ENCODE measurements around the gene ENOX1.

The ENOX1 gene

GRCh38 chr13:43686557-43686956 lies 100.2 kb downstream of the ENOX1 start:
- no peak overlapping the region for H3K4me3 ChIP-seq (replicated peaks; ENCODE audit: low read depth, low read length)
- peak; percentile 90 for DNase-seq (ENCODE audit: low read depth)
- TF ChIP-seq, protein P1, sequence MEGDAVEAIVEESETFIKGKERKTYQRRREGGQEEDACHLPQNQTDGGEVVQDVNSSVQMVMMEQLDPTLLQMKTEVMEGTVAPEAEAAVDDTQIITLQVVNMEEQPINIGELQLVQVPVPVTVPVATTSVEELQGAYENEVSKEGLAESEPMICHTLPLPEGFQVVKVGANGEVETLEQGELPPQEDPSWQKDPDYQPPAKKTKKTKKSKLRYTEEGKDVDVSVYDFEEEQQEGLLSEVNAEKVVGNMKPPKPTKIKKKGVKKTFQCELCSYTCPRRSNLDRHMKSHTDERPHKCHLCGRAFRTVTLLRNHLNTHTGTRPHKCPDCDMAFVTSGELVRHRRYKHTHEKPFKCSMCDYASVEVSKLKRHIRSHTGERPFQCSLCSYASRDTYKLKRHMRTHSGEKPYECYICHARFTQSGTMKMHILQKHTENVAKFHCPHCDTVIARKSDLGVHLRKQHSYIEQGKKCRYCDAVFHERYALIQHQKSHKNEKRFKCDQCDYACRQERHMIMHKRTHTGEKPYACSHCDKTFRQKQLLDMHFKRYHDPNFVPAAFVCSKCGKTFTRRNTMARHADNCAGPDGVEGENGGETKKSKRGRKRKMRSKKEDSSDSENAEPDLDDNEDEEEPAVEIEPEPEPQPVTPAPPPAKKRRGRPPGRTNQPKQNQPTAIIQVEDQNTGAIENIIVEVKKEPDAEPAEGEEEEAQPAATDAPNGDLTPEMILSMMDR (IDR thresholded peaks at IDR 0.05; ENCODE audit: low read length, missing control alignments) = no peak

- TF ChIP-seq, protein P1 (IDR thresholded peaks at IDR 0.05; ENCODE audit: low read length, missing control alignments) = no peak
- H3K4me3 ChIP-seq (replicated peaks; ENCODE audit: low read depth, low read length) = no peak overlapping the region
- no peak for DNase-seq (ENCODE audit: low read depth)
Observed at GRCh38 chr13:43684963-43685725, 101.6 kb downstream of the ENOX1 start.

GRCh38 chr13:43682701-43683100 lies 104.1 kb downstream of the ENOX1 start:
- no peak for DNase-seq (ENCODE audit: low read depth)
- TF ChIP-seq, protein P1 (IDR thresholded peaks at IDR 0.05; ENCODE audit: low read length, missing control alignments) = no peak
- no peak overlapping the region for H3K4me3 ChIP-seq (replicated peaks; ENCODE audit: low read depth, low read length)

GRCh38 chr13:43676320-43676719 lies 110.5 kb downstream of the ENOX1 start:
- no peak overlapping the region for H3K4me3 ChIP-seq (replicated peaks; ENCODE audit: low read depth, low read length)
- TF ChIP-seq, protein P1 (IDR thresholded peaks at IDR 0.05; ENCODE audit: low read length, missing control alignments) = no peak
- DNase-seq (ENCODE audit: low read depth) = no peak

GRCh38 chr13:43675577-43675976 lies 111.2 kb downstream of the ENOX1 start:
- DNase-seq (ENCODE audit: low read depth) = no peak
- TF ChIP-seq, protein P1 (IDR thresholded peaks at IDR 0.05; ENCODE audit: low read length, missing control alignments) = no peak
- no peak overlapping the region for H3K4me3 ChIP-seq (replicated peaks; ENCODE audit: low read depth, low read length)

DNA sequence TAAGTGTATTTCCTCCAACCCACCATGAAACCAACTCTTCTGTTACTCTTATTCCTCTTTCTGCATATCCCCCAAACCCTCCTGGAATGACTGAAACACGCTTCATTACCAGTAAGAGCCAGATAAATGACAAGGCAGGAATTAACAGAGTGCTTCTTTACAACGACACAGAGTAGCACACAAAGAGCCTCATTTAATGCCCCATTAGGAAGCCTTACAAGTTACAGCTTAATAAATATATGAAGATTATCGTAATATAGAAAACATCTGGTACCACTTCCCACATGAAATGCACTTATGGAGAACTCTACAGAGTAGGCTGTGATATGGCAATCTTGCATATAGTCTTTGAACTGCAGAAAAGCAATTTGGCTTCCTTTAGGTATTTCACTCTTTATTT lies 116.8 kb downstream of the ENOX1 start:
- TF ChIP-seq, protein P1 (IDR thresholded peaks at IDR 0.05; ENCODE audit: low read length, missing control alignments) = no peak
- H3K4me3 ChIP-seq (replicated peaks; ENCODE audit: low read depth, low read length) = no peak overlapping the region
- DNase-seq (ENCODE audit: low read depth) = no peak

- DNase-seq (ENCODE audit: low read depth) = no peak
Observed at GRCh38 chr13:43669101-43669500, 117.7 kb downstream of the ENOX1 start.

More at GRCh38 chr13:43669101-43669500, 117.7 kb downstream of the ENOX1 start:
- TF ChIP-seq, protein P1 (IDR thresholded peaks at IDR 0.05; ENCODE audit: low read length, missing control alignments) = no peak
- H3K4me3 ChIP-seq (replicated peaks; ENCODE audit: low read depth, low read length) = no peak overlapping the region
